Measurements from ENCODE around the gene PCIF1. TPM values are rescaled to one million over a fixed set of nuclear protein-coding genes. Genes with fewer than 3 reads are reported as not detected.

Gene PCIF1
- total RNA-seq, 2 experiments from 2014 or later: 100 TPM

DNA sequence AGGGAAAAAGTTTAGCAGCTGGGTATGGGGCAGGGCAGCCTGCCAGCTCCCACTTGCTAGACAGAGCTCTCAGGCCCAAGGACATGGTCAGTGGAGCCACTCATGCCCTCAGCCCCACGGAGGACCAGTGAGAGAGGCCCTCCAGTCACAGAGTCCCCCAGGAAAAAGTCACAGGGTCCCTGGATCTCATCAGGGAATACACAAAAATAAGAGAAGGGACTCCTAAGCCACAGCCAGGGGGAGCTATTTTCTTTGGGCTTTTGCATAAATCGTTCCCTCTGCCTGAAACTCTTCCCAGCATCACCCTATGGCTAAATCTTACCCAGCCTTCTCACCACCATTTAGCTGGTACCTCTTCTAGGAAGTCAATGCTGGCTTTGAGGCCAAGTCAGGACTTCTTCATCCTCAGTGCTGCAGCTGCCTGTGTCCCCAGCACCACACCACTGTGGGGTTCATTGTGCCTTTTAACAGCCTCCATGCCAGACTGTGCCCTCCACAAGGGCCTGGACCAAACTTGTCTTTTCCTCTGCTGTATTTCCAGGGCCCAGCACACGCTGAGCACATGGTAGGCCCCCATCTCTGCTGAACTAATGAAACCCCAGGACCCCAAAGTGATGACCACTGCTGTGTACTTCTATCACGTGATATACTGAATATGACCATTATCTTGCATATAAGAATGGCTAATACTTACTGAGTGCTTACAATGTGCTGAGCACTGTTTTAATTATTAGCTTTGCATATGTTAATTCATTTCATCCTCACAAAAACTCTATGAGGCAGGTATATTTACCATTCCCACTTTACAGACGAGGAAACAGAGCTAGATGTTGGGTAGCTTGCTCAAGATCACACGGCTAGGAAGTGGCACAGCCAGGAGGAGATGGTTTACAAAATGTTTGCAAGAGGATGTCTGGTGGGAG lies 35.5 kb downstream of the PCIF1 start:
- no peak for ATAC-seq (ENCODE audit: poor library complexity)
- Histone ChIP-seq H3K27me3 (ENCODE audit: control insufficient read depth in 1 of 2, insufficient read depth in 2 of 2, low read length in 2 of 2) (no peaks in the 10 kb centered on the region), H3K9me3 (ENCODE audit: control insufficient read depth in 1 of 2, insufficient read depth in 1 of 2, low read length in 2 of 2) (no peaks in the 10 kb centered on the region), H3K36me3 (ENCODE audit: insufficient read depth, low read length) (peaks cover 49% of the 10 kb centered on the region), H3K4me1 (ENCODE audit: insufficient read depth, low read length) (peaks cover 36% of the 10 kb centered on the region), H3K4me3 (ENCODE audit: low read length) (peak overlapping the region; percentile 96), H3K27ac (ENCODE audit: low read depth in 1 of 2, low read length in 2 of 2) (peak overlapping the region in 1 of 2 donors; percentile 27)
- Mint-ChIP-seq H3K27ac (peak overlapping the region; percentile 100), H3K4me3 (peak overlapping the region; percentile 94), H3K36me3 (ENCODE audit: low read depth) (peaks cover 62% of the 10 kb centered on the region), H3K27me3 (peaks cover 4% of the 10 kb centered on the region), H3K9me3 (no peaks in the 10 kb centered on the region), H3K4me1 (ENCODE audit: low read depth) (peaks cover 28% of the 10 kb centered on the region)
- intact Hi-C loops (cut with DNase I, micrococcal nuclease): loop anchor here (2.0 to 10.0 kb wide), 7 partner anchors 42 to 1085 kb away; partner anchors contain the start of genes CTSA (in 2 of the 2), NEURL2 (in 2 of the 2), DNTTIP1 (in 1 of the 2) and NCOA5 (in 1 of the 2)
- CTCF ChIA-PET: interaction anchor here (0.5 to 3.9 kb wide), 19 partner anchors 8 to 1012 kb away, joined by 3 to 20 read pairs (median 4); partner anchors contain the start of gene PCIF1
- TF ChIP-seq, protein P1, sequence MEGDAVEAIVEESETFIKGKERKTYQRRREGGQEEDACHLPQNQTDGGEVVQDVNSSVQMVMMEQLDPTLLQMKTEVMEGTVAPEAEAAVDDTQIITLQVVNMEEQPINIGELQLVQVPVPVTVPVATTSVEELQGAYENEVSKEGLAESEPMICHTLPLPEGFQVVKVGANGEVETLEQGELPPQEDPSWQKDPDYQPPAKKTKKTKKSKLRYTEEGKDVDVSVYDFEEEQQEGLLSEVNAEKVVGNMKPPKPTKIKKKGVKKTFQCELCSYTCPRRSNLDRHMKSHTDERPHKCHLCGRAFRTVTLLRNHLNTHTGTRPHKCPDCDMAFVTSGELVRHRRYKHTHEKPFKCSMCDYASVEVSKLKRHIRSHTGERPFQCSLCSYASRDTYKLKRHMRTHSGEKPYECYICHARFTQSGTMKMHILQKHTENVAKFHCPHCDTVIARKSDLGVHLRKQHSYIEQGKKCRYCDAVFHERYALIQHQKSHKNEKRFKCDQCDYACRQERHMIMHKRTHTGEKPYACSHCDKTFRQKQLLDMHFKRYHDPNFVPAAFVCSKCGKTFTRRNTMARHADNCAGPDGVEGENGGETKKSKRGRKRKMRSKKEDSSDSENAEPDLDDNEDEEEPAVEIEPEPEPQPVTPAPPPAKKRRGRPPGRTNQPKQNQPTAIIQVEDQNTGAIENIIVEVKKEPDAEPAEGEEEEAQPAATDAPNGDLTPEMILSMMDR (IDR thresholded peaks at IDR 0.05): peak; percentile 57
- POLR2A ChIA-PET: interaction anchor here (0.8 to 7.4 kb wide), 17 partner anchors 9 to 437 kb away, joined by 3 to 195 read pairs (median 9); partner anchors contain the start of genes ACOT8, CTSA, DNTTIP1 and ELMO2
- peak in 5 of 14 experiments; percentile 31 to 67 (median 38) for DNase-seq

DNA sequence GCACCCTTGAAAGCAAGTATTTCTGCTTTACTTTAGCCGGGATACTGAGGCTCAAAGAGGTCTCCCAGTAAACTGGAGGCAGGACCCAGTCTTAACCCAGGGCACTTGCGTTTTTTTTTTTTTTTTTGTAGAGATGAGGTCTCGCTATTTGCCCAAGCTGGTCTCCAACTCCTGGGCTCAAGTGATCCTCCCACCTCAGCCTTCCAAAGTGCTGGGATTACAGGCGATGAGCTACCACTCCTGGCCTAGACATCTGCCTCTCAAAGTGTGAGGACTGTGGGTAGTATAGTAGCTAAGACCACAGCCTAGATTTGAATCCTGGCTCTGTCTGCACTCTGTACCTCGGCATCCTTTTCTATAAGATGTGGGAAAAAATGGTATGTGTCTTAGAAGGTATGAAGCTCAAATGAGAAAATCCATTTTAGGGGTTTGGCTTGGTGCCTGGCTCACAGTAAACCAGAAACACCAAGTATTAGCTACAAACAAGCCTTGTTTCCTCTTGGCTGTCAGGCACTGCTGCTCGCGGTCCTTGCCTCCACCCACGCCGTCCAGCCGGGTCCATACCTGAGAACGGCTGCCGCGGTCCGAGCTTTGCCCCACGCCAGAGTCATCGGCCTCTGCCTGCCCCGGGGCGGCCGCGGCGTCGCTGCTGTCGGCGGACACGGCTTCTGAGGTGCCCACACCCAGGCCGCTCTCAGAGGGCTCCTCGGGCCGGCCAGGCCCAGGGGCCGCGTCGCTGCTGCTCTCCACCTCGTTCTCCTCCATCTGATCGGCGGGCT lies 36.4 kb downstream of the PCIF1 start:
- peak in 4 of 14 experiments; percentile 14 to 54 (median 18) for DNase-seq
- POLR2A ChIA-PET: interaction anchor here (0.8 to 7.4 kb wide), 20 partner anchors 10 to 436 kb away, joined by 3 to 195 read pairs (median 8); partner anchors contain the start of genes ACOT8, CTSA, DNTTIP1 and ELMO2

More for the DNA sequence above, 36.4 kb downstream of the PCIF1 start:
- CTCF ChIA-PET: interaction anchor here (0.8 to 3.9 kb wide), 14 partner anchors 9 to 557 kb away, joined by 3 to 20 read pairs (median 6); partner anchors contain the start of gene PCIF1
- peak overlapping the region; percentile 94 for H3K4me3 Mint-ChIP-seq
- no peaks in the 10 kb centered on the region for H3K9me3 Mint-ChIP-seq
- no peak for ATAC-seq (ENCODE audit: poor library complexity)
- Histone ChIP-seq H3K4me1 (ENCODE audit: insufficient read depth, low read length) (peaks cover 36% of the 10 kb centered on the region), H3K27me3 (ENCODE audit: control insufficient read depth in 1 of 2, insufficient read depth in 2 of 2, low read length in 2 of 2) (no peaks in the 10 kb centered on the region), H3K4me3 (ENCODE audit: low read length) (peak overlapping the region; percentile 96), H3K9me3 (ENCODE audit: control insufficient read depth in 1 of 2, insufficient read depth in 1 of 2, low read length in 2 of 2) (no peaks in the 10 kb centered on the region), H3K27ac (ENCODE audit: low read depth in 1 of 2, low read length in 2 of 2) (peak overlapping the region; percentile 99 to 100), H3K36me3 (ENCODE audit: insufficient read depth, low read length) (peaks cover 40% of the 10 kb centered on the region)
- peaks cover 4% of the 10 kb centered on the region for H3K27me3 Mint-ChIP-seq
- H3K27ac Mint-ChIP-seq: peak overlapping the region; percentile 100
- peaks cover 54% of the 10 kb centered on the region for H3K36me3 Mint-ChIP-seq (ENCODE audit: low read depth)
- intact Hi-C loops (cut with DNase I, micrococcal nuclease): loop anchor here (2.0 to 10.0 kb wide), 7 partner anchors 41 to 1086 kb away; partner anchors contain the start of genes CTSA (in 2 of the 2), NEURL2 (in 2 of the 2), DNTTIP1 (in 1 of the 2) and NCOA5 (in 1 of the 2)
- TF ChIP-seq, protein P1 (IDR thresholded peaks at IDR 0.05): no peak
- H3K4me1 Mint-ChIP-seq (ENCODE audit: low read depth): peaks cover 28% of the 10 kb centered on the region

All from CD4-positive, alpha-beta T cell (primary cell).